Measurements from ENCODE around the gene MLF2. TPM values are rescaled to one million over a fixed set of nuclear protein-coding genes. Genes with fewer than 3 reads are reported as not detected.

MLF2 gene
- polyA plus RNA-seq, 1 experiment = 345 TPM

DNA sequence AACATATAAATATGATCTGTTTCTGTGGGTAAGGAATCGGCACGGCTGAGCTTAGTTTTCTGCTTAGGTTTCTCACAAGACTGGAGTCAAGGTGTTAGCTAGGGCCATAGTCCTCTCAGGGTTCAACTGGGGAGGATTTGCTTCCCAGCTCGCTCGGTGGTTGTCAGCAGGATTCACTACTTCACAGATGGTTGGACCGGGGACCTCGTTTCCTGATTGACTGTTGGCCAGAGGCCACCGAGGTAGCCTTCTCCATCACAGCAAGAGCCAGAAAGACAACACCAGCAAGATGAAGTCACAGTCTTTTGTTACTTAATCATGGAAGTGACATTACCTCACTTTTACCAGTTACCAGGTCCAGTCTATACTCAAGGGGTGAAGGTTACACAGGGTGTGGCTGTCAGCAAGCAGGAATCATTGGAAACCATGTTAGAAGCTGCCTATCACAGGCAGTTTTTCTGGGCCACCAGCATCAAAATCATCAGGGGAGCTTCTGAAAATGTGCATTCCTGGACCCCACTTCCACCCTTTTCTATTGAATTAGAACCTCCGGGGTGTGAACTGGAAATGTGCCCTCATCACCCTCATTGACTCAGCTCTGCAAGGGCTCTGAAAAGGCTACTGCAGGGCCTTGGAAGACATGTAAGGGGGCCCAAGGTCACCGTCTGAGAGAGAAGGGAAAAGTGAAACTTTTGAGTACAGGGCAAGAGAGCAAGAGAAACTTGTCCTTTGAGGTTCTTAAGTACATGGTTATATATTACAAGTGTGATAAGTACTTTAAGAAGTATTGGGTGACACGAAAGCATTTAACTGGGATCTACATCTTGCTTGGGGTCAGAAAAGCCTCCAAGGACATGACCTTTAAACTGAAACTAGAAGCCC is 18.2 kb downstream of the MLF2 start:
- TF ChIP-seq, protein P1, sequence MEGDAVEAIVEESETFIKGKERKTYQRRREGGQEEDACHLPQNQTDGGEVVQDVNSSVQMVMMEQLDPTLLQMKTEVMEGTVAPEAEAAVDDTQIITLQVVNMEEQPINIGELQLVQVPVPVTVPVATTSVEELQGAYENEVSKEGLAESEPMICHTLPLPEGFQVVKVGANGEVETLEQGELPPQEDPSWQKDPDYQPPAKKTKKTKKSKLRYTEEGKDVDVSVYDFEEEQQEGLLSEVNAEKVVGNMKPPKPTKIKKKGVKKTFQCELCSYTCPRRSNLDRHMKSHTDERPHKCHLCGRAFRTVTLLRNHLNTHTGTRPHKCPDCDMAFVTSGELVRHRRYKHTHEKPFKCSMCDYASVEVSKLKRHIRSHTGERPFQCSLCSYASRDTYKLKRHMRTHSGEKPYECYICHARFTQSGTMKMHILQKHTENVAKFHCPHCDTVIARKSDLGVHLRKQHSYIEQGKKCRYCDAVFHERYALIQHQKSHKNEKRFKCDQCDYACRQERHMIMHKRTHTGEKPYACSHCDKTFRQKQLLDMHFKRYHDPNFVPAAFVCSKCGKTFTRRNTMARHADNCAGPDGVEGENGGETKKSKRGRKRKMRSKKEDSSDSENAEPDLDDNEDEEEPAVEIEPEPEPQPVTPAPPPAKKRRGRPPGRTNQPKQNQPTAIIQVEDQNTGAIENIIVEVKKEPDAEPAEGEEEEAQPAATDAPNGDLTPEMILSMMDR (IDR thresholded peaks at IDR 0.05; ENCODE audit: insufficient read depth, low read depth, low read length) = no peak
- no peak for DNase-seq (ENCODE audit: low read depth)
- peaks cover 19% of the 10 kb centered on the region for H3K36me3 ChIP-seq (ENCODE audit: control insufficient read depth, insufficient read depth, low read length)
- no peak overlapping the region for H3K4me3 ChIP-seq (ENCODE audit: low read depth, low read length)
- H3K27me3 ChIP-seq (ENCODE audit: control insufficient read depth, insufficient read depth, low read length) = no peaks in the 10 kb centered on the region
- ChIA-PET CTCF (interaction anchor here (0.6 to 5.0 kb wide), 11 partner anchors 9 to 311 kb away, joined by 3 to 27 read pairs (median 5); partner anchors contain the start of genes COPS7A, MLF2 and PTMS), POLR2A (no interaction called here)

DNA sequence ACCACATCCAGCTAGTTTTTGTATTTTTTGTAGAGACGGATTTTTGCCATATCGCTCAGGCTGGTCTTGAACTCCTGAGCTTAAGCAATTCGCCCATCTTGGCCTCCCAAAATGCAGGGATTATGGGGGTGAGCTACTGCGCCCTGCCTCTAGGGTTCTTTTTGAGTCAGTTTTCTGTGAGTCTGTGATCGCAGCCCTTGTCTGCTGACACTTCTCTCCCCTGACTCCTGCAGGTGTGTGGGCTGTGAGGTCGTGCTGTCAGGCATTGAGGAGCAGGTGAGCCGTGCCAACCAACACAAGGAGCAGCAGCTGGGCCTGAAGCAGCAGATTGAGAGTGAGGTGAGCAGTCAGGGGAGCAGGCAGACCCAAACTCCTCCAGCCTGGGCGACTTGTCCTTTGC is 22.8 kb downstream of the MLF2 start:
- TF ChIP-seq, protein P1 (IDR thresholded peaks at IDR 0.05; ENCODE audit: insufficient read depth, low read depth, low read length) = no peak
- H3K4me3 ChIP-seq (ENCODE audit: low read depth, low read length) = no peak overlapping the region
- no peak for DNase-seq (ENCODE audit: low read depth)
- peaks cover 24% of the 10 kb centered on the region for H3K36me3 ChIP-seq (ENCODE audit: control insufficient read depth, insufficient read depth, low read length)
- no peaks in the 10 kb centered on the region for H3K27me3 ChIP-seq (ENCODE audit: control insufficient read depth, insufficient read depth, low read length)
- CTCF ChIA-PET = interaction anchor here (0.6 kb wide), 1 partner anchor 161 kb away, joined by 3 read pairs; no protein-coding TSS in a partner anchor
- POLR2A ChIA-PET = no interaction called here

DNA sequence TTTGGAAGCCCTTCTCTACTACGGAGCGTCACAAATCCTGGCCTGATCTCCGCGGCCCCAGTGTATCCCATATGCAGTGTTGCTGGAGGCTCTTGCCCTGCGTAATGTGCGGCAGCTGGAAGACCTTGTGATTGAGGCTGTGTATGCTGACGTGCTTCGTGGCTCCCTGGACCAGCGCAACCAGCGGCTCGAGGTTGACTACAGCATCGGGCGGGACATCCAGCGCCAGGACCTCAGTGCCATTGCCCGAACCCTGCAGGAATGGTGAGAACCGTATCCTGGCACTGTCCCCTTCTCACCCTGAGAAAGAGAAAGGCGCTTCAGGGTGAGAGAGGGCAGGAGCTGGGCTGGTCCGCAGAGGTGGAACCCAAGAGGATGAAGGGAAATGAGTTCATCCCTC is 23.8 kb downstream of the MLF2 start:
- H3K4me3 ChIP-seq (ENCODE audit: low read depth, low read length) = no peak overlapping the region
- H3K27me3 ChIP-seq (ENCODE audit: control insufficient read depth, insufficient read depth, low read length) = no peaks in the 10 kb centered on the region
- TF ChIP-seq, protein P1 (IDR thresholded peaks at IDR 0.05; ENCODE audit: insufficient read depth, low read depth, low read length) = no peak
- DNase-seq (ENCODE audit: low read depth) = no peak
- peaks cover 23% of the 10 kb centered on the region for H3K36me3 ChIP-seq (ENCODE audit: control insufficient read depth, insufficient read depth, low read length)
- ChIA-PET CTCF (interaction anchor here (0.5 kb wide), 1 partner anchor 40 kb away, joined by 3 read pairs; the partner anchor contains the start of gene ZNF384), POLR2A (no interaction called here)

DNA sequence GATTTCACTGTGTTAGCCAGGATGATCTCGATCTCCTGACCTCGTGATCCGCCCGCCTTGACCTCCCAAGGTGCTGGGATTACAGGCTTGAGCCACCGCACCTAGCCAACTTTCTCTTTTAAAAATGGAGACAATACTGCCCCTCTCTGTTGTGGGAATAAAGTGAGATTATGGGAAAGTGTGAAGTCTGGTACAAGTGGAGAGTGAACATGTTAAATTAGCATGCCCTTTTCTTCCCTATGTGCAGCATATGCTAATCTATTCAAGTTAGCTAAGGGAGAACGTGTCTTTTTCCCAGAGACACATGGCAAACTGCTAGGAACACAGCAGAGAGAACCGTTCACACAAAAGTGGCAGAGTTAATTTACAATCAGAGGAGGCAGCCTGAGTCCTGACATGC is 27.6 kb downstream of the MLF2 start:
- Histone ChIP-seq H3K36me3 (ENCODE audit: control insufficient read depth, insufficient read depth, low read length) (peaks cover 11% of the 10 kb centered on the region), H3K4me3 (ENCODE audit: low read depth, low read length) (no peak overlapping the region), H3K27me3 (ENCODE audit: control insufficient read depth, insufficient read depth, low read length) (no peaks in the 10 kb centered on the region)
- CTCF ChIA-PET = interaction anchor here (1.4 to 4.1 kb wide), 2 partner anchors 10 to 101 kb away, joined by 4 to 27 read pairs; no protein-coding TSS in a partner anchor
- POLR2A ChIA-PET = no interaction called here
- TF ChIP-seq, protein P1 (IDR thresholded peaks at IDR 0.05; ENCODE audit: insufficient read depth, low read depth, low read length) = no peak
- no peak for DNase-seq (ENCODE audit: low read depth)

DNA sequence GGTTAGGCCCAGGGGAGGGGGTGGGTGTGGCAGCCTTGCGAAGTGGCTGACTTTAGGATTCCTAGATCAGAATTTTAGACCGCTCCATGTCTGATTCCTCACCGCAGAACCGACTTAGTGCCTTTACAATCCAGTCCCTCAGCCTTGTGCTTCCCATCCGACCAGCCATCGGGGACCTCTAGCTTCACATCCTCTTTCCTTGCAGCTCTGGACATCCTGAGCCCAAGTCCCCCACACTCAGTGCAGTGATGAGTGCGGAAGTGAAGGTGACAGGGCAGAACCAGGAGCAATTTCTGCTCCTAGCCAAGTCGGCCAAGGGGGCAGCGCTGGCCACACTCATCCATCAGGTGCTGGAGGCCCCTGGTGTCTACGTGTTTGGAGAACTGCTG is 28.5 kb downstream of the MLF2 start:
- Histone ChIP-seq H3K27me3 (ENCODE audit: control insufficient read depth, insufficient read depth, low read length) (no peaks in the 10 kb centered on the region), H3K4me3 (ENCODE audit: low read depth, low read length) (peak overlapping the region; percentile 52), H3K36me3 (ENCODE audit: control insufficient read depth, insufficient read depth, low read length) (peaks cover 4% of the 10 kb centered on the region)
- TF ChIP-seq, protein P1 (IDR thresholded peaks at IDR 0.05; ENCODE audit: insufficient read depth, low read depth, low read length) = no peak
- POLR2A ChIA-PET = interaction anchor here (0.7 to 1.2 kb wide), 3 partner anchors 29 to 171 kb away, joined by 3 to 19 read pairs (median 4); partner anchors contain the start of genes MLF2 and ZNF384
- CTCF ChIA-PET = interaction anchor here (0.8 to 4.1 kb wide), 8 partner anchors 10 to 382 kb away, joined by 3 to 27 read pairs (median 6); partner anchors contain the start of genes MLF2 and TNFRSF1A
- no peak for DNase-seq (ENCODE audit: low read depth)

Measured in BJ (cell line).